Measurements from ENCODE around the gene TMEM9. TPM values are rescaled to one million over a fixed set of nuclear protein-coding genes. Genes with fewer than 3 reads are reported as not detected.

The TMEM9 gene
- total and polyA plus RNA-seq, 2 of the 8 experiments (the other 6 are each of a cell fraction or from before 2014, with no cell fraction given) = 79.9 to 181 TPM

GRCh38 chr1:201113451-201114244 lies 40.6 kb downstream of the TMEM9 start (continued):
- TF ChIP-seq KDM4A (IDR thresholded peaks at IDR 0.05; ENCODE audit: low read depth, low read length, severe bottlenecking) (no peak), KDM5A (IDR thresholded peaks at IDR 0.05; ENCODE audit: low read length) (no peak), SRF (IDR thresholded peaks at IDR 0.05; ENCODE audit: low read depth, low read length) (no peak)
